GM19193 (cell line): Measurements from ENCODE around the gene CLP1.

Source experiments
- POLR2A ChIP-seq: IDR thresholded peaks from 4 replicates; pipeline ENCODE4 v1.6.1; 2011; ENCODE audit not compliant: insufficient read depth, insufficient read length; ENCODE audit errors: extremely low read depth

The CLP1 gene

GRCh38 chr11:57647960-57648800 lies 9.4 kb upstream of the CLP1 start:
- no peak for TF ChIP-seq POLR2A

- TF ChIP-seq POLR2A, result no peak
Observed at GRCh38 chr11:57648801-57649735, 8.5 kb upstream of the CLP1 start.

GRCh38 chr11:57649826-57650738 lies 7.5 kb upstream of the CLP1 start, which contains the start of gene YPEL4:
Gene YPEL4 (minus strand): TSS chr11:57649912. CDS start chr11:57647107, 2,805 bp downstream.
- TF ChIP-seq POLR2A, result no peak

- no peak for TF ChIP-seq POLR2A
Observed at GRCh38 chr11:57650739-57651090, 6.8 kb upstream of the CLP1 start.

GRCh38 chr11:57651408-57651807 lies 6.2 kb upstream of the CLP1 start:
- no peak for TF ChIP-seq POLR2A

GRCh38 chr11:57652662-57653061 lies 4.9 kb upstream of the CLP1 start:
- no peak for TF ChIP-seq POLR2A

- no peak for TF ChIP-seq POLR2A
Observed at GRCh38 chr11:57653163-57653562, 4.4 kb upstream of the CLP1 start.

GRCh38 chr11:57656885-57657193 lies 723 bp upstream of the CLP1 start:
- TF ChIP-seq POLR2A, result no peak

GRCh38 chr11:57658023-57658361 lies 430 bp downstream of the CLP1 start:
- no peak for TF ChIP-seq POLR2A

- TF ChIP-seq POLR2A, result no peak
Observed at GRCh38 chr11:57659669-57660068, 2.1 kb downstream of the CLP1 start.

- no peak for TF ChIP-seq POLR2A
Observed at GRCh38 chr11:57662893-57663292, 5.3 kb downstream of the CLP1 start.

GRCh38 chr11:57663975-57664374 lies 6.4 kb downstream of the CLP1 start:
- no peak for TF ChIP-seq POLR2A

- TF ChIP-seq POLR2A, result peak; percentile 46
Observed at GRCh38 chr11:57667117-57667735, 9.7 kb downstream of the CLP1 start.

GRCh38 chr11:57667736-57668433 lies 10.3 kb downstream of the CLP1 start, which contains the start of gene ZDHHC5:
Gene ZDHHC5 (plus strand): TSS chr11:57668114. CDS start chr11:57673091, 4,977 bp downstream.
- peak; percentile 93 for TF ChIP-seq POLR2A

- no peak for TF ChIP-seq POLR2A
Observed at GRCh38 chr11:57668434-57668782, 10.8 kb downstream of the CLP1 start.

GRCh38 chr11:57674251-57674650 lies 16.7 kb downstream of the CLP1 start:
- TF ChIP-seq POLR2A, result no peak
